Dedifferentiated amniotic fluid mesenchymal stem cell (primary cell): Measurements from ENCODE around the gene EBLN2.
"Not testable (repeated sequence)": the region's sequence is repeated elsewhere in the genome, so short reads cannot be mapped to it uniquely, and the experiment has no call there.

Source experiments
- DNase-seq: peaks from one replicate; pipeline ENCODE4 v3.0.0-alpha.2; 2016; ENCODE audit errors: extremely low spot score

EBLN2 gene

GRCh38 chr3:73060302-73060723 lies 1.1 kb upstream of the EBLN2 start:
- DNase-seq = peak; percentile 44

- DNase-seq = not testable (repeated sequence)
Observed at GRCh38 chr3:73066243-73066642, 4.8 kb downstream of the EBLN2 start.

GRCh38 chr3:73068419-73068818 lies 7.0 kb downstream of the EBLN2 start:
- peak; percentile 26 for DNase-seq

- DNase-seq = no peak
Observed at GRCh38 chr3:73069187-73069586, 7.7 kb downstream of the EBLN2 start.

GRCh38 chr3:73069775-73070444 lies 8.5 kb downstream of the EBLN2 start:
- DNase-seq = no peak

GRCh38 chr3:73070675-73071575 lies 9.5 kb downstream of the EBLN2 start:
- DNase-seq = peak; percentile 82

GRCh38 chr3:73071952-73072351 lies 10.5 kb downstream of the EBLN2 start:
- no peak for DNase-seq

GRCh38 chr3:73072634-73073033 lies 11.2 kb downstream of the EBLN2 start:
- no peak for DNase-seq

- no peak for DNase-seq
Observed at GRCh38 chr3:73073091-73073707, 11.7 kb downstream of the EBLN2 start.

GRCh38 chr3:73074781-73075180 lies 13.3 kb downstream of the EBLN2 start:
- DNase-seq = no peak

GRCh38 chr3:73080216-73080966 lies 18.9 kb downstream of the EBLN2 start:
- DNase-seq = no peak

- DNase-seq = no peak
Observed at GRCh38 chr3:73081140-73081539, 19.7 kb downstream of the EBLN2 start.

- no peak for DNase-seq
Observed at GRCh38 chr3:73084170-73084569, 22.7 kb downstream of the EBLN2 start.

GRCh38 chr3:73086071-73086494 lies 24.6 kb downstream of the EBLN2 start:
- DNase-seq = peak; percentile 39

GRCh38 chr3:73094129-73094528 lies 32.7 kb downstream of the EBLN2 start:
- no peak for DNase-seq

GRCh38 chr3:73094951-73095350 lies 33.5 kb downstream of the EBLN2 start:
- DNase-seq = no peak

- DNase-seq = no peak
Observed at GRCh38 chr3:73096169-73096568, 34.7 kb downstream of the EBLN2 start.

GRCh38 chr3:73098026-73098425 lies 36.6 kb downstream of the EBLN2 start:
- no peak for DNase-seq

GRCh38 chr3:73098873-73099272 lies 37.4 kb downstream of the EBLN2 start:
- DNase-seq = no peak

- peak; percentile 78 for DNase-seq
Observed at GRCh38 chr3:73100741-73101559, 39.5 kb downstream of the EBLN2 start.

GRCh38 chr3:73101881-73102280 lies 40.4 kb downstream of the EBLN2 start:
- DNase-seq = no peak
